Muscle layer of duodenum (tissue), 2 donors: ENCODE measurements around the gene ELP2.
A peak's percentile ranks its signal among the peaks of the same experiment; 100 is the strongest.

Experiments used
- H3K27ac ChIP-seq: one replicate; pipeline ENCODE4 v1.7.0; 2013; ENCODE audit warnings: mild to moderate bottlenecking, low read length
- H3K27me3 ChIP-seq: one replicate; pipeline ENCODE4 v1.7.0; 2013; ENCODE audit warnings: low read depth, mild to moderate bottlenecking, control low read depth, low read length
- H3K36me3 ChIP-seq, 2 donors: one replicate each; pipeline ENCODE4 v1.7.0; 2013; ENCODE audit warnings: low read length in 2 of 2, control low read depth in 1 of 2, mild to moderate bottlenecking in 1 of 2; ENCODE audit not compliant: insufficient read depth in 2 of 2, control insufficient read depth in 1 of 2
- H3K4me1 ChIP-seq, 2 donors: one replicate each; pipeline ENCODE4 v1.7.0; 2013; ENCODE audit warnings: low read length in 2 of 2, mild to moderate bottlenecking in 2 of 2, control low read depth in 1 of 2, moderate library complexity in 1 of 2; ENCODE audit not compliant: insufficient read depth in 2 of 2, control insufficient read depth in 1 of 2
- H3K4me3 ChIP-seq, 2 donors: one replicate each; pipeline ENCODE4 v1.7.0; 2013; ENCODE audit warnings: low read length in 2 of 2, low read depth in 1 of 2, mild to moderate bottlenecking in 1 of 2
- H3K9me3 ChIP-seq, 2 donors: one replicate each; pipeline ENCODE4 v1.7.0; 2013; ENCODE audit warnings: low read length in 2 of 2, control low read depth in 1 of 2, mild to moderate bottlenecking in 1 of 2; ENCODE audit not compliant: control insufficient read depth in 1 of 2
- donor health status: healthy.

The ELP2 gene

DNA sequence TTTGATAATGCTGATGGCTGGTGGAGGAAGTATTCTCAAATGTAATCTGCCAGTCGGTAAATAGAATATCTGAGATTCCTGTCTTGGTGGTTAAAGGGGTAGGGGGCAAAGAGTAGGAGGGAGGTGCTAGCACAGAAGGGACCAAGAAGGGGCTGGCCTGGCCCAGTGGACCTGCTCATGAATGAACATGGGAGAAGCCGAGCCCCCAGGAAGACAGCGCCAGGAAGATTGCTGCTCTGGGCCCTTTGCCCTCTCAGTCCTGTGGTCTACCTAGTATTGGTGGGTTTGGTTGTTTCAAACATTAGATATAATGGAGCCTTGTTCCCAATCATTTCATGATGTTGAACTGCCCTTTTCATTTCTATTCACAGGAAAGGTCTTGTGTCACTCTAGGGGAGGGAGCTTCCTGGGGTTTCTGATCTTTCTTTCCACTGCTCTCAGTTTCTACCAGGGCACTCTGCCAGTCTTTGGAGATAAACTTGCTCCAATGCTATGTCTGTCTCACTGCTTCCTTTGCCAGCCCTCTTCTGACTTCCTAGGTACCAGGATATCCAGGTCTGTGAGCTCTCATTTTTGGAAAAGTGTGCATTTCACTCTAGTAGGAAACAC, 52.3 kb downstream of the ELP2 start:
- peaks cover 0 to 10% of the 10 kb centered on the region in 2 donors for H3K4me1 ChIP-seq
- H3K36me3 ChIP-seq = peaks cover 0 to 3% of the 10 kb centered on the region in 2 donors
- no peak overlapping the region for H3K4me3 ChIP-seq
- H3K9me3 ChIP-seq = no peaks in the 10 kb centered on the region
- no peak overlapping the region for H3K27ac ChIP-seq
- no peaks in the 10 kb centered on the region for H3K27me3 ChIP-seq

- H3K36me3 ChIP-seq = no peaks in the 10 kb centered on the region
- no peaks in the 10 kb centered on the region for H3K27me3 ChIP-seq
- no peak overlapping the region for H3K27ac ChIP-seq
- H3K4me3 ChIP-seq = no peak overlapping the region
- no peaks in the 10 kb centered on the region for H3K9me3 ChIP-seq
- H3K4me1 ChIP-seq = peaks cover 0 to 14% of the 10 kb centered on the region in 2 donors
These were observed 53.3 kb downstream of the ELP2 start for GRCh38 chr18:36183033-36183432.

GRCh38 chr18:36183987-36184386, 54.3 kb downstream of the ELP2 start:
- Histone ChIP-seq H3K27ac (no peak overlapping the region), H3K36me3 (no peaks in the 10 kb centered on the region)

GRCh38 chr18:36185157-36185556, 55.5 kb downstream of the ELP2 start:
- H3K27ac ChIP-seq = no peak overlapping the region
- peaks cover 0 to 13% of the 10 kb centered on the region in 2 donors for H3K4me1 ChIP-seq
- H3K27me3 ChIP-seq = no peaks in the 10 kb centered on the region
- no peak overlapping the region for H3K4me3 ChIP-seq
- H3K9me3 ChIP-seq = no peaks in the 10 kb centered on the region
- H3K36me3 ChIP-seq = no peaks in the 10 kb centered on the region

More at GRCh38 chr18:36183987-36184386, 54.3 kb downstream of the ELP2 start:
- H3K9me3 ChIP-seq = no peaks in the 10 kb centered on the region
- peaks cover 0 to 14% of the 10 kb centered on the region in 2 donors for H3K4me1 ChIP-seq
- H3K27me3 ChIP-seq = no peaks in the 10 kb centered on the region
- no peak overlapping the region for H3K4me3 ChIP-seq

GRCh38 chr18:36185901-36186460, 56.3 kb downstream of the ELP2 start:
- Histone ChIP-seq H3K4me3 (peak overlapping the region in 1 of 2 donors; percentile 83), H3K36me3 (no peaks in the 10 kb centered on the region), H3K27me3 (no peaks in the 10 kb centered on the region), H3K27ac (no peak overlapping the region), H3K4me1 (peaks cover 0 to 10% of the 10 kb centered on the region in 2 donors), H3K9me3 (no peaks in the 10 kb centered on the region)

GRCh38 chr18:36186461-36187192, 56.9 kb downstream of the ELP2 start:
- peak overlapping the region; percentile 79 to 83 for H3K4me3 ChIP-seq
- no peaks in the 10 kb centered on the region for H3K9me3 ChIP-seq
- H3K36me3 ChIP-seq = no peaks in the 10 kb centered on the region
- no peak overlapping the region for H3K27ac ChIP-seq
- H3K27me3 ChIP-seq = no peaks in the 10 kb centered on the region
- peaks cover 0 to 10% of the 10 kb centered on the region in 2 donors for H3K4me1 ChIP-seq

- Histone ChIP-seq H3K9me3 (no peaks in the 10 kb centered on the region), H3K4me1 (peaks cover 0 to 10% of the 10 kb centered on the region in 2 donors), H3K4me3 (peak within 1 kb of the TSS; percentile 79 to 83), H3K27ac (no peak within 1 kb of the TSS), H3K27me3 (no peaks in the 10 kb centered on the region), H3K36me3 (no peaks in the 10 kb centered on the region)
These were observed 57.6 kb downstream of the ELP2 start, which contains the start of gene MOCOS for GRCh38 chr18:36187193-36187825. MOCOS (plus strand) TSS chr18:36187497; CDS start chr18:36187540, 43 bp downstream.

DNA sequence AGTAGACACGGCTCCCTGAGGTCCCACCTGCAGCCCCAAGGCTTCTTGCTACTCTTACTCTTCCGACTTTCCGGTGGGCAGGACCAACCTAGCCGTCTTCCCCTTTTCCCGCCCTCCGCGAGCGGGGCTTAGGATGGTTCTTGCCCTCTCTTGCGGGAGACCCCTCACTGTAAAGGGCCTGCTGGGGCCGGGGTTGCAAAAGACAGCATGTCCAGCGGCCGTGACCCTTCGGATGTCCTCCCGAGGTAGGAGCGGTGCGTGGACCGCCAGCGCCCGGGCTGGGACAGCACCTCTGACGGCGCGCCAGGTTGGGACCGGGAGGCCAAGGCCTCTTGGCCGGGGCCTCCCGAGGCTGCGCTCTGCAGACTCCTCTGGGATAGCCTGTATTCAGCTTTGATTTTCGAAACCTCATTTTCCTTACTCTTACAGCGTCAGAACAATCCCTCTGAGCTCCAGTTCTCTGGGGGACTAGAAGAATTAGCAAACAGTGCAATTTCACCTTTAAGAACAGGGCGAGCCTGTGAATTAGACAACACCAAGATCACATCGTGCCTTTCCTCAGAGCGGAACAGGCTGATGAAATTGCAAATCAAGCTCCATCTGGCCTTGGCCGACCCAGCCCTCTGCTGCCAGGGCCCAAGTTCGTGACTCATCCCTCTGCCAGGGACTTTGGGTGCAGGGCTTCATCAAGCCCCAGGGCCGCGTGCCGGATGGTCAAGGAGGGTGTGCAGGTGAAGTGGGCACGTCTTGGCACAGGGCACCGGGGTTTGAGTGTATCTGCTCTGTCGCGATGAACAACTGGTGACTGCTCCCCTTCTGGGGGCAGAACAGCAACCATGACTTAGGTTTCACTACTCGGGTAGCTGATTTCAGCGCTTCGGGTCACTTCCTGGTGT, 58.4 kb downstream of the ELP2 start:
- H3K27ac ChIP-seq = no peak overlapping the region
- no peaks in the 10 kb centered on the region for H3K9me3 ChIP-seq
- peaks cover 0 to 10% of the 10 kb centered on the region in 2 donors for H3K4me1 ChIP-seq
- no peaks in the 10 kb centered on the region for H3K27me3 ChIP-seq
- peak overlapping the region; percentile 79 to 83 for H3K4me3 ChIP-seq
- no peaks in the 10 kb centered on the region for H3K36me3 ChIP-seq

- Histone ChIP-seq H3K27ac (no peak overlapping the region), H3K4me1 (peaks cover 0 to 10% of the 10 kb centered on the region in 2 donors), H3K36me3 (no peaks in the 10 kb centered on the region), H3K4me3 (no peak overlapping the region), H3K27me3 (no peaks in the 10 kb centered on the region), H3K9me3 (no peaks in the 10 kb centered on the region)
These were observed 59.2 kb downstream of the ELP2 start for GRCh38 chr18:36188916-36189315.

DNA sequence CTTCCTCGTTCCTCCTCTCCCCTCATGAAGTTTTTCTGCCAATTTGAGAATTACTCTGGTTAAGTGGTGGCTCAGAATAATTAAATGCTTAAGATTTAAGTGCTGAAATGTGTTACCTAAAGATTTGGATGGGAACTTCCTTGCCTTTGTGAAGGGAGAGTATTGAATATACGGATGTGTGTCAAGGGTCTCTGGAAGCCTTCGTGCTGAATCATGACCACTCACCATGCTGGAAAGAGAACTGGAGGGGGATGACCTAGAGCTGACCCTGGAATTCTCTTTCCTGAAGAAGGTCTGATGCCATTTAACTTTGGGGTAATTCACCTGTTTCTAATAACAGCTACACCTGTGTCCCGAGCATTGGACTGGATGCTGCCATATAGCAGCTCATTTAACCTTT, 59.8 kb downstream of the ELP2 start:
- Histone ChIP-seq H3K4me1 (peaks cover 0 to 10% of the 10 kb centered on the region in 2 donors), H3K4me3 (no peak overlapping the region), H3K27me3 (no peaks in the 10 kb centered on the region), H3K36me3 (no peaks in the 10 kb centered on the region), H3K9me3 (no peaks in the 10 kb centered on the region), H3K27ac (no peak overlapping the region)
